ENCODE measurements around the gene CYP1A2.
"Not testable (repeated sequence)": the region's sequence is repeated elsewhere in the genome, so short reads cannot be mapped to it uniquely, and the experiment has no call there.

The CYP1A2 gene

DNA sequence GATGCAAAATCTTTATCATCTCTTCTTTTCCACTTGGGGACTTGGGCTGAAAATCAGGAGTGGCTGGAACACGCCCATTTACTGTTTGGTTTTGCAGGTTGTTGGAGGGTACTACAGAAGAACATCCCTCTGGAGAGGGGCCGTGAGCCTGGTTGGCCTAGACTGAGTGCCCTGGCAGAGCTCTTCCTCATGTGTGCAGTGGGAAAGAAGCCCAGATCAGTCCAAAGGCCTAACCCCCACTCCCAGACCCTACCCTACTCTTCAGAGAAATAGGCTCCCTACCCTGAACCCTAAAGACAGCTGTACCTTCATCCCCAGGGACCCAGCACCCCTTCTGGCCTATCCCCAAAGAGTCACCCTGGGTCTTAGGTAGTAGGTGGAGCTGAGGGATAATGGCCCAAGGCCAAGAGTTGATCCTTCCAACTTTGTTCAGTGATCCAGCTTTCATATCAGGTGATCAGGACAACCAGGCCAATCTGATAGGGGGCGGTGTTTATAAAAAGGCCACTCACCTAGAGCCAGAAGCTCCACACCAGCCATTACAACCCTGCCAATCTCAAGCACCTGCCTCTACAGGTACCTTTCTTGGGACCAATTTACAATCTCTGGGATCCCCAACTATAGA is at the start of gene CYP1A2:
CYP1A2 (plus strand) TSS at position 524 of the 625 bp plus-strand sequence. CDS start 894 bp downstream, outside the sequence.
- DNase-seq (ENCODE audit: low spot score): no peak

- DNase-seq (ENCODE audit: low spot score): no peak
Observed at GRCh38 chr15:74709011-74709410, 39.6 kb upstream of the CYP1A2 start.

GRCh38 chr15:74709892-74710291 is 38.8 kb upstream of the CYP1A2 start:
- no peak for DNase-seq (ENCODE audit: low spot score)

DNA sequence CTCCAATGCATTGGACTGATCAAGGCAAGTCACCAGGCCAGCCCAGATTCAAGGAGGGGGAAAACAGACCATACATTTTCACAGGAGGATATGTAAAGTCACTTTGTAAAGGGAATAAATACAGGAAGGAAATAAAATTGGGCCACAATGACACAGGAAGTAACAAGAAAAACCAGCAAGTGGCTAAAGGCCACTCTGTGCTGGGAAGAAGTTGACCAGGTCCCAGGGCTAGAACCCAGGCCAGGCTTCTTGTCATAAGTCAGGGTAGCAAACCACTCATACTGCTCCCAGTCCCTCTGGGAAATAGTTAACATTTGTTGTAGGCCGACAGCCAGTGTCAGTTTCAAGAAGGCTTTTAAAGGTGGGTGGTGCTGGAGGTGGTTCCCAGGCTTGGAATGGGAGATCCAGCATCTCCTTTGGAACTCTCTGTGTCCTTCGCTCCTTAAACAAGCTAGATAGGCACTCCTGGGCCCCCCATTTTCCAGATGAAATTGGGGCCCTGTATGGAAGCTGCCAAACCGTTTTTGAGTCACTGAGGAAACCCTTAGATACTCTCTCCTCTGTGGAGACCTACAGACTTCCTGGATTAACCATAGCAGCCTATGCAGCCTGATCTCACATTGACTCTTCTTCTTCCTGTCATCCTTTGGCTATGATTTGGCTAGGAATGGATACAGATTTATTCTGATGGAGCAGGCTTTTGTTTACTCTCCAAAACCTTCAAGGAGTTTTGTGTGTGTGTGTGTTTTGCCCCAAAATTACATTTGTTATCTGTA is 38.1 kb upstream of the CYP1A2 start:
- DNase-seq (ENCODE audit: low spot score): no peak

GRCh38 chr15:74712311-74712710 is 36.3 kb upstream of the CYP1A2 start:
- DNase-seq (ENCODE audit: low spot score): no peak

DNA sequence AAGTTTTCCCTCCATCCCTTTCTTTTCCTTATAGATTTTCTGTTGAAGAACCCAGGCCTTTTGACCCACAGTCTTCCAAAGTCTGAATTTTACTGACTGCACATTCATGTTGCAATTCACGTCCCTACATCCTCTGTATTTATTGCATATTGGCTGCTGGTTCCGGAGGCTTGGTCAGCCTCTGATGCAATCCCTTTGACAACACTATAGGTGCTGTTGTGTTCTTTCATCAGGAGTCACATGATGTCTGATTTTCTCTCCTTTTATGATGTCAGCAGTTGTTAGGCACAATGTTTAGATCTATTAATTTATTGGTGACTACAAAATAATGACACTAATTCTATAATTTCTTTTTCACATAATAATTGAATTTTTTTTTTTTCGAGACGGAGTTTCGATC is 32.0 kb upstream of the CYP1A2 start:
- no peak for DNase-seq (ENCODE audit: low spot score)

- no peak for DNase-seq (ENCODE audit: low spot score)
Observed at GRCh38 chr15:74722591-74722990, 26.1 kb upstream of the CYP1A2 start.

GRCh38 chr15:74723187-74723586 is 25.5 kb upstream of the CYP1A2 start:
- DNase-seq (ENCODE audit: low spot score): no peak

DNA sequence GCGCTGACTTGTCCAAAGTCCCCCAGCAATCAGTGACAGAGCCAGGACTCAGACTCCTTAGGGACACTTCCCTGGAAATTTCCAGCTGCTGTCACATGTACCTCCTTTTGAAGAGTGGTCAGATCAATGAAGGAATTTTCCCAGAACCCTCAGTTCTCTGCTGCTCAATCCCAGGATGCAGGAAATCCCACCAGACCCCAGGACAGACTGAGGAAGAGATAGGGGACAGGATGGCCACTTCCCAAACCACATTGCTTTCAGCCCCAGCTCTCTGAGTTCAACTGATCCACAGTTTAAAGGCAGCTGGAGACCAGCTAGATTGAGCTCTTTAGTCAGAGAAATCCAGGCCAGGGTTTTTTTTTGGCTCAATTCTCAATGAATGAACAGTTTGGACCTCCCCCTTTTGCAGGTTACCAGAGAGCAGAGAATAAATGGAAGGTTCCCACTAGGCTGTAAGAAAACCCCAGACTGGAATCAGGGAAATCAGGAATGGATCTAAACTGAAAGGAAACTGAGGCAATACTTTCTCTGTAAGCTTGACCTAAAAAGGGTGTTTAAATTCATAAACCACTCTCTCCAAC is 24.8 kb upstream of the CYP1A2 start:
- DNase-seq (ENCODE audit: low spot score): peak; percentile 15

DNA sequence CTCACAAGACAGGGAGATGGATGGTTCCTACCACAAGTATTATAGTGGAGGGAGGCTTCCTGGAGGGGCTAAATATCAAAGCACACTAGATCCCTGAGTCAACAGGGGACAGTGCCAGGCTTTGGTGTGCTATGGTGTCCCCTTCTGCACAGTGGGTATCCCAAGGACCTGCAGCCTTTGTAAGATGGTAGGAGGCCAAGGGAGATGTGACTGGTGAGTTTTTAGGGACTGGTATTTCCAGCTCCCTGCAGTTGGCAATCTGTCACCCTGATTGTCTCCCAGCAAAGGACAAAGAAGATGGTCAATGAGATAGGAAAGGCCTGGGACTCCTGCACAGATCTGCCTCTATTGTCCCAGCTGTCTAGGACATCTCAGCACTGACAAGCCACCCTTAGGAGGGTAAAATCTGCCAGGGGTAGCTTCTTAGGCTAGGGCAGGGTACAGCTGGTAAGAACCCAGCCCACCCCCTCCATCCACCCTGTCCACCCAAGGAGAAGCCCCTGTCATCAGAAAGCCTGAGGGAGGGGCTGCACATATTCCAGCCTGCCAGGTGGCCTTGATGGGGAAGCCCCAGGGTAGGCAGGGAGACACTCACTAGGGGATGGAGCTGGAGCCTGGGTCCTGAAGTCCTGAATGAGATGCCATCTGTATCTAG is 23.9 kb upstream of the CYP1A2 start:
- no peak for DNase-seq (ENCODE audit: low spot score)

- DNase-seq (ENCODE audit: low spot score): peak; percentile 14
Observed at GRCh38 chr15:74725225-74725774, 23.3 kb upstream of the CYP1A2 start, which contains the start of gene CYP1A1. TSS of gene CYP1A1 (minus strand) at chr15:74725528. CDS start at chr15:74723097, 2,431 bp downstream.

DNA sequence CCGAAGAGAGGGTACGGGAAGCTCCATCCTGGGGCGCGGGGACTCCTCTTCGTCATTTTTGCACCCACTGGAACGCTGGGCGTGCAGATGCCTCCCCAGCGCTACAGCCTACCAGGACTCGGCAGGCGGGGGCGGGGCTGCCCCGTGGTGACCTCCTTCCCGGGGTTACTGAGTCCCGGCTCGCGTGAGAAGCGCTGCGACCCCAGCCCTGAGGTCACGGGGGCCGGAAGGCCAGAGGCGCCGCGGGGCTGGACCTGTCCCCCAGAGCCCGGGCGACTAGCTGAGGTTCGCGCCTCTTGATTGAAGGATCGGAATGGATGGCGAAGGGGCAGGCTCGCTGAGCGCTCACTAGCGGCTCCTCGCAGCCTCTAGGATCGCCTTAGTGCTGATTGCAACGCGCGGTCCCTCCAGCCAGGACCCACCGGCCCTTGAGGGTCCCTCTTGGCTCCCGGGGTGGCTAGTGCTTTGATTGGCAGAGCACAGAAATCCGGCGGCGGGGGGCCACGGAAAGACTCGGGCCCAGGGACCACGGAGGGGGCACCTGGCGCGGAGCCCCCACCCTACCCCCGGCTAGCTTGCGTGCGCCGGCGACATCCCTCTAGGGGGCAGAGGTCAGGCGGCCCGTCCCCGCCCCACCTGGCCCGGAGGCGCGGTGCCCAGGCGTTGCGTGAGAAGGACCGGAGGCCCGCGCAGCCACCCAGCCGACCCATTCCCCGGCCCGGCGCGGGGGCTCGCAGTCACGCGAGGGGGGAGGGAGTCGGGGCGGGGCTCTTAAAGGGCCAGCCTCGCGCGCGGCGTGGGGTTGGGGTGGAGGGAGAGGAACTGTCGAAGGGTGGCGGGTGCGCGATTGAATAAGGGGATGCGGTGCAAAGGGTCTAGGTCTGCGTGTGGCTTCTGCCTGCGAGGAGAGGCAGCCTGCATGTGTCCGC is 22.5 kb upstream of the CYP1A2 start:
- DNase-seq (ENCODE audit: low spot score): peak; percentile 17

- DNase-seq (ENCODE audit: low spot score): no peak
Observed at GRCh38 chr15:74726774-74727164, 21.9 kb upstream of the CYP1A2 start.

DNA sequence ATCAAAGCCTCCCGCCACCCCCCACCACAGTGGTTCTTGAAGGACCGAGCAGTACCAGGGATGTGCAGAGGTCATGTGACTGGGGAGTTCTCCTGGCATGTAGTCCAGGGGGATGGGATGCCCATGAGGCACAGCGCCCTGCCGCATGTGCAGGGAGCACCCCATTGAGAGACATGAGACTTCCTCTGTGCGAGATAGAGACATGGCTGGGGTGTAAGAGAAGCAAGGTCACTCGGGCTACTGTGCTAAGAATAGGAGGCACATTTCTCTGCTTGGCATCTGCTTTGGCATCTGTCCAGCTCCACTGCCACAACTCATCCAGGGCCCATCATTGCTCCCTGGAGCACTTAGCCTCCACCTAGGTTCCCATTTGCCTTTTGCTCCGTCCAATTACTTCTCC is 20.9 kb upstream of the CYP1A2 start:
- no peak for DNase-seq (ENCODE audit: low spot score)

DNA sequence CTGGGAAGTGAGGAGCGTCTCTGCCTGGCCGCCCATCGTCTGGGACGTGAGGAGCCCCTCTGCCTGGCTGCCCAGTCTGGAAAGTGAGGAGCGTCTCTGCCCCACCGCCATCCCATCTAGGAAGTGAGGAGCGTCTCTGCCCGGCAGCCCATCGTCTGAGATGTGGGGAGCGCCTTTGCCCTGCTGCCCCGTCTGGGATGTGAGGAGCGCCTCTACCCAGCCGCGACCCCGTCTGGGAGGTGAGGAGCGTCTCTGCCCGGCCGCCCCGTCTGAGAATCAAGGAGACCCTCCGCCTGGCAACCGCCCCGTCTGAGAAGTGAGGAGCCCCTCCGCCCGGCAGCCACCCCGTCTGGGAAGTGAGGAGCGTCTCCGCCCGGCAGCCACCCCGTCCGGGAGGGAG is 19.9 kb upstream of the CYP1A2 start:
- not testable (repeated sequence) for DNase-seq (ENCODE audit: low spot score)

- DNase-seq (ENCODE audit: low spot score): not testable (repeated sequence)
Observed at GRCh38 chr15:74729372-74729771, 19.3 kb upstream of the CYP1A2 start.

GRCh38 chr15:74730619-74731316 is 17.9 kb upstream of the CYP1A2 start:
- no peak for DNase-seq (ENCODE audit: low spot score)

DNA sequence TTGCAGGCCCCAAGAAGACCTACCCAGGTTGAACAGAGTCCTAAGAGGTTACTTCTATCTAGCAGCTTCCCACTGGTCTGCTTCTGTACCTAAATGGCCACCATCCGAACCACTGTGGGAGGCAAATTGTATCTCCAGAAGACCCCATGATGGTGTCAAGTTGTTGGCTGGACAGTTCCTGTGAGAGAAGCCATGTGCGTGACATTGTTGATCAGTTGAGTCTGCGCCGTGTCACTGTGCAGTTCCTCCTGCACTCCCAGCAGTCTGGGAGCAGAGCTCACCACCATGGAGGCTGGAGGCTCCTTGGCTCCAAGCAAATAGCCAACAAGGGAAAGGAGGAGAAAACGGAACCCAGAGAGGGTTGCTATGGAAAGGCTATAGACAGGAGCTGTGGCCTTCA is 15.8 kb upstream of the CYP1A2 start:
- DNase-seq (ENCODE audit: low spot score): no peak

DNA sequence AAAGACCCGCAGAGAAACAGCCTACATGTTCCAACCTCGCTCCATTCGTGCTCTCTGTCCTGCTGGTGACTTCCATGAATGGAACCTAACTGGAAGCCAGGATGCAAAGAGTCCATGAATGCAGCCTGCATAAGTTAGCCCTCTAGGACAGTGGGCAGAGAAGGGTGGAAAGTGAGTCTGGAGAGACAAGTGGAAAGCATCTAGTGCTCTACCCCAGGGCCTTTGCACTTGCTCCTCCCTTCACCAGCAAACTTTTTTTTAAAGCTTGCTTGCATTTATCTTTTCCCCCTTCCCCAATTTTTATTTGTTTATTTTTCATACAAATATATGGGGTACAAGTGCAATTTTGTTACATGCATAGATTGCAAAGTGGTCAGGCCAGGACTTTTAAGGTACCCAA is 15.4 kb upstream of the CYP1A2 start:
- no peak for DNase-seq (ENCODE audit: low spot score)

- DNase-seq (ENCODE audit: low spot score): no peak
Observed at GRCh38 chr15:74735305-74735704, 13.3 kb upstream of the CYP1A2 start.

GRCh38 chr15:74738239-74738638 is 10.4 kb upstream of the CYP1A2 start:
- DNase-seq (ENCODE audit: low spot score): not testable (repeated sequence)

Data from CD4-positive, alpha-beta T cell treated with Interleukin-15 for 4 hours (primary cell).